H1 (cell line): ENCODE measurements around the gene EIF1AX.

Experiments used
- CHD2 ChIP-seq: IDR thresholded peaks from 2 replicates; pipeline ENCODE4 v1.6.1; 2012; ENCODE audit warnings: low read length, improper control_type of control experiment
- CTCF ChIP-seq, 3 experiments: IDR thresholded peaks; 1 replicate in 2 of 3; 2 replicates in 1 of 3; pipeline versions ENCODE4 v1.5.1 to v1.6.1; 2011; ENCODE audit warnings: low read length in 3 of 3, mild to moderate bottlenecking in 3 of 3, inconsistent platforms in 2 of 3, low read depth in 1 of 3, moderate library complexity in 1 of 3; ENCODE audit not compliant: insufficient read depth in 1 of 3; ENCODE audit errors: control extremely low read depth in 1 of 3
- EZH2 ChIP-seq: fragments of 200-600 bp; sonication (generic); IDR thresholded peaks from 2 replicates; pipeline ENCODE4 v1.7.1; 2012; ENCODE audit warnings: low read depth, mild to moderate bottlenecking, moderate library complexity, low read length, inconsistent platforms; ENCODE audit not compliant: severe bottlenecking
- JUND ChIP-seq: IDR thresholded peaks from 2 replicates; pipeline ENCODE4 v1.6.1; 2011; ENCODE audit warnings: mild to moderate bottlenecking, improper control_type of control experiment, low read length
- MAFK ChIP-seq: IDR thresholded peaks from 2 replicates; pipeline ENCODE4 v1.6.1; 2012; ENCODE audit warnings: low read depth, mild to moderate bottlenecking, improper control_type of control experiment, low read length
- SIX5 ChIP-seq: IDR thresholded peaks from 2 replicates; pipeline ENCODE4 v1.6.1; 2011; ENCODE audit warnings: mild to moderate bottlenecking, low read depth, low read length
- TAF1 ChIP-seq: IDR thresholded peaks from 2 replicates; pipeline ENCODE4 v1.6.1; 2011; ENCODE audit warnings: mild to moderate bottlenecking, low read depth, low read length
- ZNF274 ChIP-seq: IDR thresholded peaks from 2 replicates; pipeline ENCODE4 v1.7.0; 2012; ENCODE audit warnings: low read length, borderline replicate concordance; ENCODE audit errors: extremely low read depth
- TF ChIP-seq, protein P1 (sequence below): fragments of 300-600 bp; sonication (generic); IDR thresholded peaks from 2 replicates; pipeline ENCODE4 v1.7.1; 2012; ENCODE audit warnings: low read length, moderate library complexity, mild to moderate bottlenecking, inconsistent platforms; ENCODE audit not compliant: insufficient replicate concordance

- TF ChIP-seq CHD2 (no peak), ZNF274 (no peak), TAF1 (no peak), EZH2 (no peak), CTCF (IDR thresholded peaks at IDR 0.05; ENCODE audit: control extremely low read depth in 1 of 3, insufficient read depth in 1 of 3, low read depth in 1 of 3, low read length in 3 of 3) (no peak), MAFK (no peak), JUND (no peak), SIX5 (no peak)
- TF ChIP-seq, protein P1, sequence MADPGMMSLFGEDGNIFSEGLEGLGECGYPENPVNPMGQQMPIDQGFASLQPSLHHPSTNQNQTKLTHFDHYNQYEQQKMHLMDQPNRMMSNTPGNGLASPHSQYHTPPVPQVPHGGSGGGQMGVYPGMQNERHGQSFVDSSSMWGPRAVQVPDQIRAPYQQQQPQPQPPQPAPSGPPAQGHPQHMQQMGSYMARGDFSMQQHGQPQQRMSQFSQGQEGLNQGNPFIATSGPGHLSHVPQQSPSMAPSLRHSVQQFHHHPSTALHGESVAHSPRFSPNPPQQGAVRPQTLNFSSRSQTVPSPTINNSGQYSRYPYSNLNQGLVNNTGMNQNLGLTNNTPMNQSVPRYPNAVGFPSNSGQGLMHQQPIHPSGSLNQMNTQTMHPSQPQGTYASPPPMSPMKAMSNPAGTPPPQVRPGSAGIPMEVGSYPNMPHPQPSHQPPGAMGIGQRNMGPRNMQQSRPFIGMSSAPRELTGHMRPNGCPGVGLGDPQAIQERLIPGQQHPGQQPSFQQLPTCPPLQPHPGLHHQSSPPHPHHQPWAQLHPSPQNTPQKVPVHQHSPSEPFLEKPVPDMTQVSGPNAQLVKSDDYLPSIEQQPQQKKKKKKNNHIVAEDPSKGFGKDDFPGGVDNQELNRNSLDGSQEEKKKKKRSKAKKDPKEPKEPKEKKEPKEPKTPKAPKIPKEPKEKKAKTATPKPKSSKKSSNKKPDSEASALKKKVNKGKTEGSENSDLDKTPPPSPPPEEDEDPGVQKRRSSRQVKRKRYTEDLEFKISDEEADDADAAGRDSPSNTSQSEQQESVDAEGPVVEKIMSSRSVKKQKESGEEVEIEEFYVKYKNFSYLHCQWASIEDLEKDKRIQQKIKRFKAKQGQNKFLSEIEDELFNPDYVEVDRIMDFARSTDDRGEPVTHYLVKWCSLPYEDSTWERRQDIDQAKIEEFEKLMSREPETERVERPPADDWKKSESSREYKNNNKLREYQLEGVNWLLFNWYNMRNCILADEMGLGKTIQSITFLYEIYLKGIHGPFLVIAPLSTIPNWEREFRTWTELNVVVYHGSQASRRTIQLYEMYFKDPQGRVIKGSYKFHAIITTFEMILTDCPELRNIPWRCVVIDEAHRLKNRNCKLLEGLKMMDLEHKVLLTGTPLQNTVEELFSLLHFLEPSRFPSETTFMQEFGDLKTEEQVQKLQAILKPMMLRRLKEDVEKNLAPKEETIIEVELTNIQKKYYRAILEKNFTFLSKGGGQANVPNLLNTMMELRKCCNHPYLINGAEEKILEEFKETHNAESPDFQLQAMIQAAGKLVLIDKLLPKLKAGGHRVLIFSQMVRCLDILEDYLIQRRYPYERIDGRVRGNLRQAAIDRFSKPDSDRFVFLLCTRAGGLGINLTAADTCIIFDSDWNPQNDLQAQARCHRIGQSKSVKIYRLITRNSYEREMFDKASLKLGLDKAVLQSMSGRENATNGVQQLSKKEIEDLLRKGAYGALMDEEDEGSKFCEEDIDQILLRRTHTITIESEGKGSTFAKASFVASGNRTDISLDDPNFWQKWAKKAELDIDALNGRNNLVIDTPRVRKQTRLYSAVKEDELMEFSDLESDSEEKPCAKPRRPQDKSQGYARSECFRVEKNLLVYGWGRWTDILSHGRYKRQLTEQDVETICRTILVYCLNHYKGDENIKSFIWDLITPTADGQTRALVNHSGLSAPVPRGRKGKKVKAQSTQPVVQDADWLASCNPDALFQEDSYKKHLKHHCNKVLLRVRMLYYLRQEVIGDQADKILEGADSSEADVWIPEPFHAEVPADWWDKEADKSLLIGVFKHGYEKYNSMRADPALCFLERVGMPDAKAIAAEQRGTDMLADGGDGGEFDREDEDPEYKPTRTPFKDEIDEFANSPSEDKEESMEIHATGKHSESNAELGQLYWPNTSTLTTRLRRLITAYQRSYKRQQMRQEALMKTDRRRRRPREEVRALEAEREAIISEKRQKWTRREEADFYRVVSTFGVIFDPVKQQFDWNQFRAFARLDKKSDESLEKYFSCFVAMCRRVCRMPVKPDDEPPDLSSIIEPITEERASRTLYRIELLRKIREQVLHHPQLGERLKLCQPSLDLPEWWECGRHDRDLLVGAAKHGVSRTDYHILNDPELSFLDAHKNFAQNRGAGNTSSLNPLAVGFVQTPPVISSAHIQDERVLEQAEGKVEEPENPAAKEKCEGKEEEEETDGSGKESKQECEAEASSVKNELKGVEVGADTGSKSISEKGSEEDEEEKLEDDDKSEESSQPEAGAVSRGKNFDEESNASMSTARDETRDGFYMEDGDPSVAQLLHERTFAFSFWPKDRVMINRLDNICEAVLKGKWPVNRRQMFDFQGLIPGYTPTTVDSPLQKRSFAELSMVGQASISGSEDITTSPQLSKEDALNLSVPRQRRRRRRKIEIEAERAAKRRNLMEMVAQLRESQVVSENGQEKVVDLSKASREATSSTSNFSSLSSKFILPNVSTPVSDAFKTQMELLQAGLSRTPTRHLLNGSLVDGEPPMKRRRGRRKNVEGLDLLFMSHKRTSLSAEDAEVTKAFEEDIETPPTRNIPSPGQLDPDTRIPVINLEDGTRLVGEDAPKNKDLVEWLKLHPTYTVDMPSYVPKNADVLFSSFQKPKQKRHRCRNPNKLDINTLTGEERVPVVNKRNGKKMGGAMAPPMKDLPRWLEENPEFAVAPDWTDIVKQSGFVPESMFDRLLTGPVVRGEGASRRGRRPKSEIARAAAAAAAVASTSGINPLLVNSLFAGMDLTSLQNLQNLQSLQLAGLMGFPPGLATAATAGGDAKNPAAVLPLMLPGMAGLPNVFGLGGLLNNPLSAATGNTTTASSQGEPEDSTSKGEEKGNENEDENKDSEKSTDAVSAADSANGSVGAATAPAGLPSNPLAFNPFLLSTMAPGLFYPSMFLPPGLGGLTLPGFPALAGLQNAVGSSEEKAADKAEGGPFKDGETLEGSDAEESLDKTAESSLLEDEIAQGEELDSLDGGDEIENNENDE, result no peak
Measured at GRCh38 chrX:20116577-20117240, 24.9 kb downstream of the EIF1AX start, which contains the start of gene MAP7D2.
